GM23248 (cell line): ENCODE measurements around the gene ALG1.

Experiments
- EZH2 ChIP-seq: fragments of 200-600 bp; sonication (generic); IDR thresholded peaks from 2 replicates; pipeline ENCODE4 v1.6.1; 2018; ENCODE audit warnings: antibody characterized with exemption, mild to moderate bottlenecking; ENCODE audit not compliant: insufficient read depth, poor library complexity, severe bottlenecking
- EZH2phosphoT487 ChIP-seq: fragments of 200-600 bp; sonication (generic); IDR thresholded peaks from 2 replicates; pipeline ENCODE4 v1.6.1; 2018; ENCODE audit warnings: antibody characterized with exemption, moderate library complexity, mild to moderate bottlenecking, low read depth; ENCODE audit not compliant: insufficient read depth

- TF ChIP-seq EZH2: no peak
- no peak for TF ChIP-seq EZH2phosphoT487
Measured at GRCh38 chr16:5032748-5033167, 38.9 kb upstream of the ALG1 start.
